Measurements from ENCODE around the gene TNNI3K. TPM values are rescaled to one million over a fixed set of nuclear protein-coding genes. Genes with fewer than 3 reads are reported as not detected.

Gene TNNI3K
- total and polyA plus RNA-seq, 2 of the 8 experiments (the other 6 are each of a cell fraction or from before 2014, with no cell fraction given), result 0.41 to 0.48 TPM

DNA sequence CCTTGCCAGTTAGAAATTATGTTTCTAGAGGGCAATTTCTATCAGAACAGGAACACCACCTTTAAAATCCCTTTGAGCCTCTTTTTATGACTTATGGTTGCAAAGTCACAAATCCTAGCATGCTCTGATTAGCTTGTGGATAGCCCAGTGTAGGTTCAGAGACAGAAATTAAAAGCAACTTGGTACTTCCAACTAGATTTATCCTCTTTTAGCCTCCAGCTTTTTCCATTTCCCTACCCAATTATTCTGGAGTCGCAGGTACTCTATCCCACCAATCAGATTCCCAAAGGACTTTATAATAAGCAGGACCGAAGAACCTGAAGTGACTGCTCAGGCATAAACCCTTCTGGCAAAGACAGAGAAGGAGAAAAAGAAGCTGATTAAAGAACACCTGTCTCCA, 310.6 kb downstream of the TNNI3K start:
- Histone ChIP-seq H4K8ac (ENCODE audit: extremely low read depth, insufficient read depth, low read length) (no peak overlapping the region), H3K4me2 (ENCODE audit: insufficient read depth in 1 of 2, low read depth in 2 of 2, low read length in 2 of 2) (no peak overlapping the region), H4K91ac (replicated peaks; ENCODE audit: insufficient read length, low read length) (no peak overlapping the region), H3K9ac (replicated peaks in 1 of 4; ENCODE audit: extremely low read depth in 1 of 4, low read depth in 3 of 4, low read length in 3 of 4) (no peak overlapping the region), H3K14ac (ENCODE audit: insufficient read length) (no peak overlapping the region), H3K79me2 (ENCODE audit: control insufficient read depth in 1 of 2, insufficient read depth in 2 of 2, low read length in 2 of 2) (no peaks in the 10 kb centered on the region), H3K9me3 (ENCODE audit: insufficient read depth in 2 of 2, low read depth in 1 of 2, low read length in 1 of 2) (no peaks in the 10 kb centered on the region), H3K56ac (replicated peaks; ENCODE audit: insufficient read length, low read depth, low read length) (no peak overlapping the region), H3K4me1 (replicated peaks in 1 of 4; ENCODE audit: control insufficient read depth in 3 of 4, insufficient read depth in 4 of 4, low read length in 3 of 4) (no peaks in the 10 kb centered on the region), H4K20me1 (replicated peaks in 1 of 2; ENCODE audit: control insufficient read depth in 1 of 2, insufficient read depth in 2 of 2, low read length in 2 of 2) (no peaks in the 10 kb centered on the region), H3K27me3 (replicated peaks in 1 of 4; ENCODE audit: control insufficient read depth in 3 of 4, extremely low read depth in 1 of 4, insufficient read depth in 3 of 4, low read length in 3 of 4) (no peaks in the 10 kb centered on the region), H4K5ac (ENCODE audit: insufficient read length, low read depth, low read length) (no peak overlapping the region), H3K79me1 (ENCODE audit: low read depth, low read length) (no peaks in the 10 kb centered on the region), H3K4ac (replicated peaks; ENCODE audit: insufficient read length, low read depth, low read length) (no peak overlapping the region), H3K23me2 (ENCODE audit: low read depth, low read length) (no peaks in the 10 kb centered on the region), H2BK20ac (ENCODE audit: low read length) (no peak overlapping the region), H3K18ac (ENCODE audit: extremely low read depth, low read length) (no peak overlapping the region), H2AK5ac (ENCODE audit: low read depth, low read length) (no peak overlapping the region), H3K27ac (ENCODE audit: low read depth, low read length) (no peak overlapping the region), H2BK120ac (replicated peaks; ENCODE audit: low read depth, low read length) (no peak overlapping the region), H3K4me3 (ENCODE audit: extremely low read depth in 1 of 4, insufficient read depth in 2 of 4, low read depth in 3 of 4, low read length in 4 of 4) (no peak overlapping the region), H2AFZ (ENCODE audit: low read length) (no peak overlapping the region), H2BK12ac (ENCODE audit: low read depth, low read length) (no peak overlapping the region), H2BK15ac (ENCODE audit: low read length) (no peak overlapping the region), H3K23ac (ENCODE audit: insufficient read length) (no peak overlapping the region), H2BK5ac (ENCODE audit: low read depth, low read length) (no peak overlapping the region), H3K36me3 (ENCODE audit: control insufficient read depth in 2 of 4, insufficient read depth in 4 of 4, low read length in 3 of 4) (no peaks in the 10 kb centered on the region)
- no peak for FAIRE-seq
- TF ChIP-seq CHD2 (IDR thresholded peaks at IDR 0.05; ENCODE audit: low read length) (no peak), JUND (IDR thresholded peaks at IDR 0.05; ENCODE audit: low read length) (no peak), POLR2A (IDR thresholded peaks at IDR 0.05; ENCODE audit: control extremely low read depth in 1 of 2, low read depth in 2 of 2, low read length in 2 of 2) (no peak), BCL11A (IDR thresholded peaks at IDR 0.05; ENCODE audit: low read depth in 2 of 2, low read length in 2 of 2) (no peak), RXRA (IDR thresholded peaks at IDR 0.05; ENCODE audit: insufficient read depth, low read depth, low read length) (no peak), CREB1 (IDR thresholded peaks at IDR 0.05) (no peak), NANOG (IDR thresholded peaks at IDR 0.05; ENCODE audit: insufficient read depth, low read depth, low read length, poor library complexity, severe bottlenecking) (no peak), EZH2 (IDR thresholded peaks at IDR 0.05; ENCODE audit: low read depth, low read length, severe bottlenecking) (no peak), POU5F1 (IDR thresholded peaks at IDR 0.05; ENCODE audit: low read depth, low read length) (no peak), EGR1 (IDR thresholded peaks at IDR 0.05; ENCODE audit: borderline replicate concordance, low read depth, low read length) (no peak), KDM1A (IDR thresholded peaks at IDR 0.05; ENCODE audit: borderline replicate concordance, low read length) (no peak), HDAC2 (IDR thresholded peaks at IDR 0.05; ENCODE audit: borderline replicate concordance in 1 of 2, low read depth in 2 of 2, low read length in 2 of 2) (no peak), ZNF274 (IDR thresholded peaks at IDR 0.05; ENCODE audit: borderline replicate concordance, extremely low read depth, low read length) (no peak), CBX8 (IDR thresholded peaks at IDR 0.05; ENCODE audit: borderline replicate concordance, low read depth, low read length) (no peak)
- DNase-seq (ENCODE audit: low read depth in 1 of 2, low spot score in 2 of 2), result no peak
- POLR2A ChIA-PET (ENCODE audit: partially characterized antibody), result interaction anchor here (1.3 kb wide), 1 partner anchor 21 kb away, joined by 5 read pairs; no protein-coding TSS in a partner anchor
- CTCF ChIA-PET (ENCODE audit: partially characterized antibody), result interaction anchor here (1.4 to 1.7 kb wide), 3 partner anchors 10 to 144 kb away, joined by 4 to 5 read pairs (median 5); no protein-coding TSS in a partner anchor
- 95% methylated on average over 2 of the region's 2 CpGs; no CpG with 5 or more reads in 1 of the 2 experiments for WGBS, 2 experiments (ENCODE audit: extremely low coverage in 1 of 2, insufficient coverage in 1 of 2, insufficient read length in 1 of 2, insufficient replicate concordance in 2 of 2, low coverage in 1 of 2, low lambda C conversion rate in 2 of 2, missing lambda C conversion rate in 1 of 2)

Measured in H1 (cell line).